ENCODE data around the gene STRADA.

DNA sequence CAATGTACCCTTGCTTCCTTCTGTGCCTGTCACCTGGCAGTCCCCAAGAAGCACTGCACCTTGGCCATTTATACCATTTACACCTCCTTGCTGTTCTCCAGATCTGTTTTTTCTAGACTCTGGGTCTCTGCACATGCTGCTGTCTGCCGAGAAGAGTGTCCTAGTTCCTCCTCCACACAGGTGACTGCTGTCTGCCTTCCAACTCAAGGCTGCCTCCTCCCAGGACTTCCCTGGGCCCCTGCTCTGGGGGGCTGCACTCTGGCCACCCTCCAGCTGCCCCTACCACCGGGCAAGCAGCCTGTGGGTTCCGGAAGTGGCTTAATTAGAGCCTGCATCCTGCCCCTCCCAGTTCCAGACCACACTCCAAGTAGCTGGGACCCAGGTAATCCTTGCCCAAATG, 35.9 kb downstream of the STRADA start:
- TF ChIP-seq, protein P1, sequence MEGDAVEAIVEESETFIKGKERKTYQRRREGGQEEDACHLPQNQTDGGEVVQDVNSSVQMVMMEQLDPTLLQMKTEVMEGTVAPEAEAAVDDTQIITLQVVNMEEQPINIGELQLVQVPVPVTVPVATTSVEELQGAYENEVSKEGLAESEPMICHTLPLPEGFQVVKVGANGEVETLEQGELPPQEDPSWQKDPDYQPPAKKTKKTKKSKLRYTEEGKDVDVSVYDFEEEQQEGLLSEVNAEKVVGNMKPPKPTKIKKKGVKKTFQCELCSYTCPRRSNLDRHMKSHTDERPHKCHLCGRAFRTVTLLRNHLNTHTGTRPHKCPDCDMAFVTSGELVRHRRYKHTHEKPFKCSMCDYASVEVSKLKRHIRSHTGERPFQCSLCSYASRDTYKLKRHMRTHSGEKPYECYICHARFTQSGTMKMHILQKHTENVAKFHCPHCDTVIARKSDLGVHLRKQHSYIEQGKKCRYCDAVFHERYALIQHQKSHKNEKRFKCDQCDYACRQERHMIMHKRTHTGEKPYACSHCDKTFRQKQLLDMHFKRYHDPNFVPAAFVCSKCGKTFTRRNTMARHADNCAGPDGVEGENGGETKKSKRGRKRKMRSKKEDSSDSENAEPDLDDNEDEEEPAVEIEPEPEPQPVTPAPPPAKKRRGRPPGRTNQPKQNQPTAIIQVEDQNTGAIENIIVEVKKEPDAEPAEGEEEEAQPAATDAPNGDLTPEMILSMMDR (IDR thresholded peaks at IDR 0.05): no peak
- TF ChIP-seq EP300 (IDR thresholded peaks at IDR 0.05): no peak
